Measurements from ENCODE around the gene COX7B. TPM values are rescaled to one million over a fixed set of nuclear protein-coding genes. Genes with fewer than 3 reads are reported as not detected.

The COX7B gene
- total RNA-seq, 1 experiment from 2014 or later, result 326 TPM

- intact Hi-C loops (cut with micrococcal nuclease; ENCODE audit: unreplicated experiment), result no loop called here
- H3K27ac Mint-ChIP-seq (ENCODE audit: unreplicated experiment), result no peak overlapping the region
- H3K27me3 Mint-ChIP-seq (ENCODE audit: unreplicated experiment), result no peaks in the 10 kb centered on the region
- no peaks in the 10 kb centered on the region for H3K4me1 Mint-ChIP-seq (ENCODE audit: low read depth, unreplicated experiment)
- no peak for DNase-seq
- no TSS peak for BruUV-seq (replicated peaks)
- no peaks in the 10 kb centered on the region for H3K36me3 Mint-ChIP-seq (ENCODE audit: insufficient read depth, unreplicated experiment)
- no peak overlapping the region for H3K4me3 Mint-ChIP-seq (ENCODE audit: low read depth, unreplicated experiment)
- no peak for TF ChIP-seq CTCF (IDR thresholded peaks at IDR 0.05; ENCODE audit: unreplicated experiment)
- no peaks in the 10 kb centered on the region for H3K9me3 Mint-ChIP-seq (ENCODE audit: low read depth, unreplicated experiment)
- CTCF ChIA-PET, result no interaction called here
These were observed 23.5 kb downstream of the COX7B start for GRCh38 chrX:77922787-77923186.

GRCh38 chrX:77924320-77924859 lies 25.1 kb downstream of the COX7B start:
- H3K4me1 Mint-ChIP-seq (ENCODE audit: low read depth, unreplicated experiment), result no peaks in the 10 kb centered on the region
- CTCF ChIA-PET, result no interaction called here
- intact Hi-C loops (cut with micrococcal nuclease; ENCODE audit: unreplicated experiment), result no loop called here
- TF ChIP-seq CTCF (IDR thresholded peaks at IDR 0.05; ENCODE audit: unreplicated experiment), result no peak
- H3K36me3 Mint-ChIP-seq (ENCODE audit: insufficient read depth, unreplicated experiment), result no peaks in the 10 kb centered on the region
- no peaks in the 10 kb centered on the region for H3K27me3 Mint-ChIP-seq (ENCODE audit: unreplicated experiment)
- no peak for DNase-seq
- BruUV-seq (replicated peaks), result no TSS peak
- H3K9me3 Mint-ChIP-seq (ENCODE audit: low read depth, unreplicated experiment), result no peaks in the 10 kb centered on the region
- H3K4me3 Mint-ChIP-seq (ENCODE audit: low read depth, unreplicated experiment), result no peak overlapping the region
- no peak overlapping the region for H3K27ac Mint-ChIP-seq (ENCODE audit: unreplicated experiment)

GRCh38 chrX:77925764-77926163 lies 26.5 kb downstream of the COX7B start:
- no peaks in the 10 kb centered on the region for H3K9me3 Mint-ChIP-seq (ENCODE audit: low read depth, unreplicated experiment)
- no peaks in the 10 kb centered on the region for H3K27me3 Mint-ChIP-seq (ENCODE audit: unreplicated experiment)
- TF ChIP-seq CTCF (IDR thresholded peaks at IDR 0.05; ENCODE audit: unreplicated experiment), result no peak
- no peak overlapping the region for H3K27ac Mint-ChIP-seq (ENCODE audit: unreplicated experiment)
- H3K36me3 Mint-ChIP-seq (ENCODE audit: insufficient read depth, unreplicated experiment), result no peaks in the 10 kb centered on the region
- no peak for DNase-seq
- no peaks in the 10 kb centered on the region for H3K4me1 Mint-ChIP-seq (ENCODE audit: low read depth, unreplicated experiment)
- CTCF ChIA-PET, result no interaction called here
- H3K4me3 Mint-ChIP-seq (ENCODE audit: low read depth, unreplicated experiment), result no peak overlapping the region
- BruUV-seq (replicated peaks), result no TSS peak
- intact Hi-C loops (cut with micrococcal nuclease; ENCODE audit: unreplicated experiment), result no loop called here

- Mint-ChIP-seq H3K27ac (ENCODE audit: unreplicated experiment) (no peak overlapping the region), H3K27me3 (ENCODE audit: unreplicated experiment) (no peaks in the 10 kb centered on the region), H3K4me1 (ENCODE audit: low read depth, unreplicated experiment) (no peaks in the 10 kb centered on the region), H3K4me3 (ENCODE audit: low read depth, unreplicated experiment) (no peak overlapping the region), H3K9me3 (ENCODE audit: low read depth, unreplicated experiment) (no peaks in the 10 kb centered on the region), H3K36me3 (ENCODE audit: insufficient read depth, unreplicated experiment) (no peaks in the 10 kb centered on the region)
- no peak for DNase-seq
- intact Hi-C loops (cut with micrococcal nuclease; ENCODE audit: unreplicated experiment), result no loop called here
- BruUV-seq (replicated peaks), result no TSS peak
- CTCF ChIA-PET, result no interaction called here
- TF ChIP-seq CTCF (IDR thresholded peaks at IDR 0.05; ENCODE audit: unreplicated experiment), result no peak
These were observed 31.3 kb downstream of the COX7B start for GRCh38 chrX:77930581-77930980.

Measured in Calu3 (cell line).